Endodermal cell (in vitro differentiated cells): ENCODE measurements around the gene TBC1D10B. TPM values are rescaled to one million over a fixed set of nuclear protein-coding genes. Genes with fewer than 3 reads are reported as not detected.

ENCODE experiments used
- DNase-seq: peaks from one replicate; pipeline ENCODE4 v3.0.0-alpha.2; 2017
- H3K27ac ChIP-seq: 2 replicates; pipeline ENCODE4 v1.5.1; 2013; ENCODE audit warnings: mild to moderate bottlenecking, low read depth, low read length, moderate library complexity
- H3K27me3 ChIP-seq: 2 replicates; pipeline ENCODE4 v1.6.1; 2013; ENCODE audit warnings: mild to moderate bottlenecking, low read length, moderate library complexity; ENCODE audit not compliant: insufficient read depth, control insufficient read depth, poor library complexity, severe bottlenecking
- H3K36me3 ChIP-seq: 2 replicates; pipeline ENCODE4 v1.7.0; 2013; ENCODE audit warnings: mild to moderate bottlenecking, low read length, moderate library complexity; ENCODE audit not compliant: control insufficient read depth, insufficient read depth
- H3K4me1 ChIP-seq: one replicate; pipeline ENCODE4 v1.7.0; 2013; ENCODE audit warnings: low read length; ENCODE audit not compliant: control insufficient read depth, insufficient read depth
- H3K4me3 ChIP-seq: 2 replicates; pipeline ENCODE4 v1.5.1; 2013; ENCODE audit warnings: mild to moderate bottlenecking, low read length, moderate library complexity
- H3K9ac ChIP-seq: 2 replicates; pipeline ENCODE4 v1.6.1; 2013; ENCODE audit warnings: mild to moderate bottlenecking, low read length, moderate library complexity; ENCODE audit not compliant: poor library complexity, severe bottlenecking; ENCODE audit errors: extremely low read depth
- H3K9me3 ChIP-seq: 2 replicates; pipeline ENCODE4 v1.6.1; 2013; ENCODE audit warnings: mild to moderate bottlenecking, low read length, moderate library complexity; ENCODE audit not compliant: control insufficient read depth
- H3K27ac Mint-ChIP-seq: 2 replicates; pipeline ENCODE4 v1.8.0; 2020; ENCODE audit warnings: mixed read lengths
- H3K27me3 Mint-ChIP-seq: 2 replicates; pipeline ENCODE4 v1.8.0; 2021; ENCODE audit warnings: mild to moderate bottlenecking, mixed read lengths; ENCODE audit not compliant: insufficient read depth
- H3K36me3 Mint-ChIP-seq: 2 replicates; pipeline ENCODE4 v1.8.0; 2020; ENCODE audit warnings: low read depth, mixed read lengths
- H3K4me1 Mint-ChIP-seq: 2 replicates; pipeline ENCODE4 v1.8.0; 2020; ENCODE audit warnings: mixed read lengths
- H3K4me3 Mint-ChIP-seq: 2 replicates; pipeline ENCODE4 v1.8.0; 2020; ENCODE audit warnings: mild to moderate bottlenecking, moderate library complexity, mixed read lengths
- H3K9me3 Mint-ChIP-seq: 2 replicates; pipeline ENCODE4 v1.8.0; 2020; ENCODE audit warnings: mild to moderate bottlenecking, mixed read lengths
- CTCF ChIP-seq: fragments of 200-600 bp; sonication (generic); conservative IDR thresholded peaks from 2 replicates; pipeline ENCODE4 v1.5.0; 2021; ENCODE audit warnings: antibody characterized with exemption, mild to moderate bottlenecking
- WGBS, 2 experiments: methylation state at CpG; one replicate each; pipeline versions ENCODE4 v1.1.5 to v1.1.7; 2013; ENCODE audit warnings: missing lambda C conversion rate in 2 of 2, mixed read lengths in 1 of 2; ENCODE audit not compliant: insufficient coverage in 1 of 2, insufficient read length in 1 of 2; 5-methylcytosine and 5-hydroxymethylcytosine counted together
- total RNA-seq, 2 donors: library from RNA; stranded (reverse); fragmentation: NEBNext Ultra II Directional in 1 of 2; extraction: Animal tissue kit (Norgen Biotek cat#: 25700) in 1 of 2; gene quantifications; 2 replicates in 1 of 2; 3 replicates in 1 of 2; pipeline ENCODE4 v1.2.1, GENCODE V29; 2021

The TBC1D10B gene
- total RNA-seq, 2 donors from 2014 or later, result 30.7 to 36.3 TPM

GRCh38 chr16:30395992-30396585 is 25.8 kb upstream of the TBC1D10B start:
- DNase-seq, result no peak
- H3K9me3 Mint-ChIP-seq, result no peaks in the 10 kb centered on the region
- no peaks in the 10 kb centered on the region for H3K9me3 ChIP-seq
- peak overlapping the region; percentile 89 for H3K4me3 ChIP-seq
- peak overlapping the region; percentile 100 for H3K27ac ChIP-seq
- H3K4me3 Mint-ChIP-seq, result peak overlapping the region; percentile 93
- peak overlapping the region; percentile 97 for H3K9ac ChIP-seq
- peaks cover 16% of the 10 kb centered on the region for H3K36me3 Mint-ChIP-seq
- H3K4me1 ChIP-seq, result no peaks in the 10 kb centered on the region
- peaks cover 30% of the 10 kb centered on the region for H3K4me1 Mint-ChIP-seq
- peak overlapping the region; percentile 90 for H3K27ac Mint-ChIP-seq
- WGBS, 2 experiments, result 11 to 17% methylated on average over 11 to 12 of the region's 13 CpGs
- no peaks in the 10 kb centered on the region for H3K27me3 Mint-ChIP-seq
- no peaks in the 10 kb centered on the region for H3K27me3 ChIP-seq
- peaks cover 25% of the 10 kb centered on the region for H3K36me3 ChIP-seq
- TF ChIP-seq CTCF, result no peak

GRCh38 chr16:30395155-30395991 is 25.1 kb upstream of the TBC1D10B start, which contains the start of gene ZNF48:
ZNF48 (plus strand) TSS chr16:30395420; CDS start chr16:30395795, 375 bp downstream.
- no peaks in the 10 kb centered on the region for H3K27me3 Mint-ChIP-seq
- Histone ChIP-seq H3K36me3 (peaks cover 25% of the 10 kb centered on the region), H3K27ac (peak within 1 kb of the TSS; percentile 100), H3K9me3 (no peaks in the 10 kb centered on the region), H3K9ac (peak within 1 kb of the TSS; percentile 97), H3K4me3 (peak within 1 kb of the TSS; percentile 89), H3K4me1 (no peaks in the 10 kb centered on the region), H3K27me3 (no peaks in the 10 kb centered on the region)
- peak within 1 kb of the TSS; percentile 95 for H3K27ac Mint-ChIP-seq
- DNase-seq, result peak; percentile 91
- H3K4me1 Mint-ChIP-seq, result peaks cover 30% of the 10 kb centered on the region
- peak; percentile 62 for TF ChIP-seq CTCF
- no peaks in the 10 kb centered on the region for H3K9me3 Mint-ChIP-seq
- 0% methylated on average over 26 to 103 of the region's 103 CpGs for WGBS, 2 experiments
- H3K36me3 Mint-ChIP-seq, result peaks cover 16% of the 10 kb centered on the region
- H3K4me3 Mint-ChIP-seq, result peak within 1 kb of the TSS; percentile 93

GRCh38 chr16:30394592-30395154 is 24.4 kb upstream of the TBC1D10B start:
- Histone ChIP-seq H3K4me3 (peak overlapping the region; percentile 89), H3K36me3 (peaks cover 25% of the 10 kb centered on the region), H3K9ac (peak overlapping the region; percentile 97), H3K9me3 (no peaks in the 10 kb centered on the region), H3K27ac (peak overlapping the region; percentile 100), H3K27me3 (no peaks in the 10 kb centered on the region), H3K4me1 (no peaks in the 10 kb centered on the region)
- H3K4me3 Mint-ChIP-seq, result peak overlapping the region; percentile 93
- WGBS, 2 experiments, result 2 to 4% methylated on average over 14 to 31 of the region's 31 CpGs
- no peaks in the 10 kb centered on the region for H3K27me3 Mint-ChIP-seq
- TF ChIP-seq CTCF, result no peak
- peaks cover 16% of the 10 kb centered on the region for H3K36me3 Mint-ChIP-seq
- H3K4me1 Mint-ChIP-seq, result peaks cover 27% of the 10 kb centered on the region
- DNase-seq, result no peak
- peak overlapping the region; percentile 95 for H3K27ac Mint-ChIP-seq
- H3K9me3 Mint-ChIP-seq, result no peaks in the 10 kb centered on the region
